ENCODE results near the gene DDX21.
"Not testable (repeated sequence)": the region's sequence is repeated elsewhere in the genome, so short reads cannot be mapped to it uniquely, and the experiment has no call there.

DDX21 gene

GRCh38 chr10:68959695-68960527 is 3.9 kb downstream of the DDX21 start:
- TF ChIP-seq POLR2A (IDR thresholded peaks at IDR 0.05; ENCODE audit: low read depth, low read length), result no peak
- FAIRE-seq, result no peak
- no peak for DNase-seq (ENCODE audit: insufficient read length, low spot score)

GRCh38 chr10:68963151-68963550 is 7.2 kb downstream of the DDX21 start:
- no peak for DNase-seq (ENCODE audit: insufficient read length, low spot score)
- no peak for FAIRE-seq
- TF ChIP-seq POLR2A (IDR thresholded peaks at IDR 0.05; ENCODE audit: low read depth, low read length), result no peak

- FAIRE-seq, result no peak
- DNase-seq (ENCODE audit: insufficient read length, low spot score), result no peak
- TF ChIP-seq POLR2A (IDR thresholded peaks at IDR 0.05; ENCODE audit: low read depth, low read length), result no peak
Observed at GRCh38 chr10:68973975-68974374, 18.0 kb downstream of the DDX21 start.

- not testable (repeated sequence) for DNase-seq (ENCODE audit: insufficient read length, low spot score); FAIRE-seq
Observed at GRCh38 chr10:68975936-68976473, 20.0 kb downstream of the DDX21 start.

- not testable (repeated sequence) for DNase-seq (ENCODE audit: insufficient read length, low spot score); FAIRE-seq
Observed at GRCh38 chr10:68979738-68980137, 23.8 kb downstream of the DDX21 start.

- TF ChIP-seq POLR2A (IDR thresholded peaks at IDR 0.05; ENCODE audit: low read depth, low read length), result no peak
Observed at GRCh38 chr10:68981074-68981473, 25.1 kb downstream of the DDX21 start.

GRCh38 chr10:68982389-68982788 is 26.4 kb downstream of the DDX21 start:
- FAIRE-seq (no peak), DNase-seq (ENCODE audit: insufficient read length, low spot score) (no peak)
- no peak for TF ChIP-seq POLR2A (IDR thresholded peaks at IDR 0.05; ENCODE audit: low read depth, low read length)

More at GRCh38 chr10:68981074-68981473, 25.1 kb downstream of the DDX21 start:
- FAIRE-seq (peak; percentile 27), DNase-seq (ENCODE audit: insufficient read length, low spot score) (no peak)

- DNase-seq (ENCODE audit: insufficient read length, low spot score), result no peak
- no peak for FAIRE-seq
- TF ChIP-seq POLR2A (IDR thresholded peaks at IDR 0.05; ENCODE audit: low read depth, low read length), result no peak
Observed at GRCh38 chr10:68987611-68988010, 31.6 kb downstream of the DDX21 start.

GRCh38 chr10:68988530-68989316 is 32.8 kb downstream of the DDX21 start, which contains the start of gene KIFBP:
Gene KIFBP, plus strand, starts transcription at chr10:68988803. Its CDS starts 30 bp downstream, at chr10:68988833.
- FAIRE-seq (peak; percentile 97), DNase-seq (ENCODE audit: insufficient read length, low spot score) (peak; percentile 94)
- TF ChIP-seq POLR2A (IDR thresholded peaks at IDR 0.05; ENCODE audit: low read depth, low read length), result peak; percentile 75

- DNase-seq (ENCODE audit: insufficient read length, low spot score) (no peak), FAIRE-seq (no peak)
Observed at GRCh38 chr10:68989317-68989990, 33.5 kb downstream of the DDX21 start.

GRCh38 chr10:68992636-68993440 is 36.9 kb downstream of the DDX21 start:
- DNase-seq (ENCODE audit: insufficient read length, low spot score), result peak; percentile 34
- no peak for TF ChIP-seq POLR2A (IDR thresholded peaks at IDR 0.05; ENCODE audit: low read depth, low read length)
- peak; percentile 91 for FAIRE-seq

More at GRCh38 chr10:68989317-68989990, 33.5 kb downstream of the DDX21 start:
- no peak for TF ChIP-seq POLR2A (IDR thresholded peaks at IDR 0.05; ENCODE audit: low read depth, low read length)

- FAIRE-seq, result no peak
- no peak for DNase-seq (ENCODE audit: insufficient read length, low spot score)
- TF ChIP-seq POLR2A (IDR thresholded peaks at IDR 0.05; ENCODE audit: low read depth, low read length), result no peak
Observed at GRCh38 chr10:68997211-68997610, 41.2 kb downstream of the DDX21 start.

GRCh38 chr10:69004821-69005220 is 48.9 kb downstream of the DDX21 start:
- DNase-seq (ENCODE audit: insufficient read length, low spot score), result peak; percentile 23
- no peak for TF ChIP-seq POLR2A (IDR thresholded peaks at IDR 0.05; ENCODE audit: low read depth, low read length)

More at GRCh38 chr10:69004821-69005220, 48.9 kb downstream of the DDX21 start:
- peak; percentile 87 for FAIRE-seq

Data from H54 (cell line).